ENCODE data around the gene FGF9. TPM values are rescaled to one million over a fixed set of nuclear protein-coding genes. Genes with fewer than 3 reads are reported as not detected.

Gene FGF9
- total and polyA plus RNA-seq, 4 donors: 5.1 to 24.0 (median 16.4) TPM

GRCh38 chr13:21698817-21699679 lies 28.2 kb downstream of the FGF9 start:
- Histone ChIP-seq H3K27ac (ENCODE audit: low read depth, low read length) (no peak overlapping the region), H3K27me3 (ENCODE audit: control insufficient read depth, insufficient read depth, low read length) (no peaks in the 10 kb centered on the region), H3K4me3 (ENCODE audit: low read depth, low read length) (no peak overlapping the region), H3K36me3 (ENCODE audit: control insufficient read depth, insufficient read depth, low read length) (no peaks in the 10 kb centered on the region), H3K4me1 (ENCODE audit: control insufficient read depth, insufficient read depth, low read length) (no peaks in the 10 kb centered on the region), H3K9me3 (ENCODE audit: control insufficient read depth, insufficient read depth, low read length) (no peaks in the 10 kb centered on the region)
- DNase-seq (ENCODE audit: low read depth in 4 of 6, low spot score in 6 of 6): no peak
- WGBS (ENCODE audit: insufficient coverage): 80% methylated on average over 2 of the region's 5 CpGs

DNA sequence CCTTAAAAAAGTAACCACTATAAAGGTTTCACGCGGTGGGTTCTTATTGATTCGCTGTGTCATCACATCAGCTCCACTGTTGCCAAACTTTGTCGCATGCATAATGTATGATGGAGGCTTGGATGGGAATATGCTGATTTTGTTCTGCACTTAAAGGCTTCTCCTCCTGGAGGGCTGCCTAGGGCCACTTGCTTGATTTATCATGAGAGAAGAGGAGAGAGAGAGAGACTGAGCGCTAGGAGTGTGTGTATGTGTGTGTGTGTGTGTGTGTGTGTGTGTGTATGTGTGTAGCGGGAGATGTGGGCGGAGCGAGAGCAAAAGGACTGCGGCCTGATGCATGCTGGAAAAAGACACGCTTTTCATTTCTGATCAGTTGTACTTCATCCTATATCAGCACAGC lies 30.6 kb downstream of the FGF9 start:
- 77% methylated on average over 3 of the region's 10 CpGs for WGBS (ENCODE audit: insufficient coverage)
- H3K27me3 ChIP-seq (ENCODE audit: control insufficient read depth, insufficient read depth, low read length): no peaks in the 10 kb centered on the region
- no peak overlapping the region for H3K4me3 ChIP-seq (ENCODE audit: low read depth, low read length)
- H3K9me3 ChIP-seq (ENCODE audit: control insufficient read depth, insufficient read depth, low read length): no peaks in the 10 kb centered on the region
- H3K4me1 ChIP-seq (ENCODE audit: control insufficient read depth, insufficient read depth, low read length): no peaks in the 10 kb centered on the region
- H3K36me3 ChIP-seq (ENCODE audit: control insufficient read depth, insufficient read depth, low read length): no peaks in the 10 kb centered on the region
- peak in 2 of 6 donors; percentile 29 to 41 for DNase-seq (ENCODE audit: low read depth in 4 of 6, low spot score in 6 of 6)
- H3K27ac ChIP-seq (ENCODE audit: low read depth, low read length): no peak overlapping the region

GRCh38 chr13:21703846-21704245 lies 33.0 kb downstream of the FGF9 start:
- WGBS (ENCODE audit: insufficient coverage): 94% methylated on average over 4 of the region's 4 CpGs
- Histone ChIP-seq H3K9me3 (ENCODE audit: control insufficient read depth, insufficient read depth, low read length) (no peaks in the 10 kb centered on the region), H3K4me1 (ENCODE audit: control insufficient read depth, insufficient read depth, low read length) (no peaks in the 10 kb centered on the region), H3K27me3 (ENCODE audit: control insufficient read depth, insufficient read depth, low read length) (no peaks in the 10 kb centered on the region), H3K4me3 (ENCODE audit: low read depth, low read length) (no peak overlapping the region), H3K27ac (ENCODE audit: low read depth, low read length) (no peak overlapping the region), H3K36me3 (ENCODE audit: control insufficient read depth, insufficient read depth, low read length) (no peaks in the 10 kb centered on the region)
- no peak for DNase-seq (ENCODE audit: low read depth in 4 of 6, low spot score in 6 of 6)

- no peaks in the 10 kb centered on the region for H3K27me3 ChIP-seq (ENCODE audit: control insufficient read depth, insufficient read depth, low read length)
- H3K4me3 ChIP-seq (ENCODE audit: low read depth, low read length): no peak overlapping the region
- H3K9me3 ChIP-seq (ENCODE audit: control insufficient read depth, insufficient read depth, low read length): no peaks in the 10 kb centered on the region
- WGBS (ENCODE audit: insufficient coverage): 100% methylated on average over 1 of the region's 3 CpGs
- no peaks in the 10 kb centered on the region for H3K36me3 ChIP-seq (ENCODE audit: control insufficient read depth, insufficient read depth, low read length)
- no peak overlapping the region for H3K27ac ChIP-seq (ENCODE audit: low read depth, low read length)
- no peaks in the 10 kb centered on the region for H3K4me1 ChIP-seq (ENCODE audit: control insufficient read depth, insufficient read depth, low read length)
- DNase-seq (ENCODE audit: low read depth in 4 of 6, low spot score in 6 of 6): no peak
These were observed 36.7 kb downstream of the FGF9 start for GRCh38 chr13:21707586-21707985.

- no peaks in the 10 kb centered on the region for H3K36me3 ChIP-seq (ENCODE audit: control insufficient read depth, insufficient read depth, low read length)
- no peak overlapping the region for H3K27ac ChIP-seq (ENCODE audit: low read depth, low read length)
- H3K9me3 ChIP-seq (ENCODE audit: control insufficient read depth, insufficient read depth, low read length): no peaks in the 10 kb centered on the region
- H3K4me1 ChIP-seq (ENCODE audit: control insufficient read depth, insufficient read depth, low read length): no peaks in the 10 kb centered on the region
- DNase-seq (ENCODE audit: low read depth in 4 of 6, low spot score in 6 of 6): no peak
- H3K4me3 ChIP-seq (ENCODE audit: low read depth, low read length): no peak overlapping the region
- no CpG with 5 or more reads among the region's 1 CpG for WGBS (ENCODE audit: insufficient coverage)
- H3K27me3 ChIP-seq (ENCODE audit: control insufficient read depth, insufficient read depth, low read length): no peaks in the 10 kb centered on the region
These were observed 38.8 kb downstream of the FGF9 start for GRCh38 chr13:21709697-21710096.

GRCh38 chr13:21710163-21710562 lies 39.3 kb downstream of the FGF9 start:
- Histone ChIP-seq H3K36me3 (ENCODE audit: control insufficient read depth, insufficient read depth, low read length) (no peaks in the 10 kb centered on the region), H3K27ac (ENCODE audit: low read depth, low read length) (no peak overlapping the region), H3K4me1 (ENCODE audit: control insufficient read depth, insufficient read depth, low read length) (no peaks in the 10 kb centered on the region), H3K9me3 (ENCODE audit: control insufficient read depth, insufficient read depth, low read length) (no peaks in the 10 kb centered on the region), H3K27me3 (ENCODE audit: control insufficient read depth, insufficient read depth, low read length) (no peaks in the 10 kb centered on the region), H3K4me3 (ENCODE audit: low read depth, low read length) (no peak overlapping the region)
- WGBS (ENCODE audit: insufficient coverage): 100% methylated on average over 1 of the region's 2 CpGs
- DNase-seq (ENCODE audit: low read depth in 4 of 6, low spot score in 6 of 6): no peak

GRCh38 chr13:21717817-21718216 lies 46.9 kb downstream of the FGF9 start:
- H3K27me3 ChIP-seq (ENCODE audit: control insufficient read depth, insufficient read depth, low read length): no peaks in the 10 kb centered on the region
- WGBS (ENCODE audit: insufficient coverage): 88% methylated on average over 3 of the region's 4 CpGs
- DNase-seq (ENCODE audit: low read depth in 4 of 6, low spot score in 6 of 6): no peak
- H3K4me1 ChIP-seq (ENCODE audit: control insufficient read depth, insufficient read depth, low read length): no peaks in the 10 kb centered on the region
- H3K4me3 ChIP-seq (ENCODE audit: low read depth, low read length): no peak overlapping the region
- no peaks in the 10 kb centered on the region for H3K9me3 ChIP-seq (ENCODE audit: control insufficient read depth, insufficient read depth, low read length)
- H3K36me3 ChIP-seq (ENCODE audit: control insufficient read depth, insufficient read depth, low read length): no peaks in the 10 kb centered on the region
- no peak overlapping the region for H3K27ac ChIP-seq (ENCODE audit: low read depth, low read length)

GRCh38 chr13:21719463-21719862 lies 48.6 kb downstream of the FGF9 start:
- Histone ChIP-seq H3K27me3 (ENCODE audit: control insufficient read depth, insufficient read depth, low read length) (no peaks in the 10 kb centered on the region), H3K9me3 (ENCODE audit: control insufficient read depth, insufficient read depth, low read length) (no peaks in the 10 kb centered on the region), H3K36me3 (ENCODE audit: control insufficient read depth, insufficient read depth, low read length) (no peaks in the 10 kb centered on the region), H3K27ac (ENCODE audit: low read depth, low read length) (no peak overlapping the region), H3K4me1 (ENCODE audit: control insufficient read depth, insufficient read depth, low read length) (no peaks in the 10 kb centered on the region), H3K4me3 (ENCODE audit: low read depth, low read length) (no peak overlapping the region)
- no peak for DNase-seq (ENCODE audit: low read depth in 4 of 6, low spot score in 6 of 6)
- WGBS (ENCODE audit: insufficient coverage): no CpG with 5 or more reads among the region's 7 CpGs

- no peaks in the 10 kb centered on the region for H3K36me3 ChIP-seq (ENCODE audit: control insufficient read depth, insufficient read depth, low read length)
- H3K27ac ChIP-seq (ENCODE audit: low read depth, low read length): no peak overlapping the region
- H3K4me1 ChIP-seq (ENCODE audit: control insufficient read depth, insufficient read depth, low read length): no peaks in the 10 kb centered on the region
- H3K9me3 ChIP-seq (ENCODE audit: control insufficient read depth, insufficient read depth, low read length): no peaks in the 10 kb centered on the region
- DNase-seq (ENCODE audit: low read depth in 4 of 6, low spot score in 6 of 6): peak in 1 of 6 donors; percentile 59
- no peaks in the 10 kb centered on the region for H3K27me3 ChIP-seq (ENCODE audit: control insufficient read depth, insufficient read depth, low read length)
- H3K4me3 ChIP-seq (ENCODE audit: low read depth, low read length): no peak overlapping the region
- WGBS (ENCODE audit: insufficient coverage): 66% methylated on average over 7 of the region's 17 CpGs
These were observed 53.1 kb downstream of the FGF9 start for GRCh38 chr13:21723807-21724505.

All from spinal cord (tissue), 10 donors.